T-helper 1 cell treated with Interleukin-12 subunit alpha and Interleukin-12 subunit beta and Interleukin-4 antibody, amounts not matched to agents 30 μg/mL and 1 μg/mL, for 36 hours (primary cell): ENCODE data around the gene ATXN7.

Source experiments
- H3K27ac Mint-ChIP-seq: one replicate; pipeline ENCODE4 v1.8.0; 2021; ENCODE audit warnings: mild to moderate bottlenecking, mixed read lengths
- H3K27me3 Mint-ChIP-seq: one replicate; pipeline ENCODE4 v1.8.0; 2021; ENCODE audit warnings: low read depth, mixed read lengths
- H3K36me3 Mint-ChIP-seq: one replicate; pipeline ENCODE4 v1.8.0; 2021; ENCODE audit warnings: low read depth, mixed read lengths
- H3K4me1 Mint-ChIP-seq: one replicate; pipeline ENCODE4 v1.8.0; 2021; ENCODE audit warnings: low read depth, mixed read lengths
- H3K4me3 Mint-ChIP-seq: one replicate; pipeline ENCODE4 v1.8.0; 2021; ENCODE audit warnings: mild to moderate bottlenecking, moderate library complexity, mixed read lengths
- H3K9me3 Mint-ChIP-seq: one replicate; pipeline ENCODE4 v1.8.0; 2021; ENCODE audit warnings: mixed read lengths

Gene ATXN7

DNA sequence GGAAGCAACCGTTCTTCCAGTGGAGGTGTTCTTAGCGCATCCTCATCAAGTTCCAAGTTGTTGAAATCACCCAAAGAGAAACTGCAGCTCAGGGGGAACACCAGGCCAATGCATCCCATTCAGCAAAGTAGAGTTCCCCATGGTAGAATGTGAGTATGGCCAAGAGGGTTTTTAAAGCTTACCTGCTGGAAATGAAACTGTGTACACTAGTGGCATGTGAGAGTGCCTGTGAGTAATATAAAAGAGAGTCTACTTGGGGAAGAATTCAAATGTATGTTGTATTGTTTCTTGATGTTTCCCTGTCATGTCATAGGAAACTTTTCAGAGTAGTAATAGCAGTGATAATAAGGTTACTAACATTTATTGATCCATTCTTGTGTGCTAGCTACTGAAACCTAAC lies 116.4 kb downstream of the ATXN7 start:
- Mint-ChIP-seq H3K9me3 (no peaks in the 10 kb centered on the region), H3K36me3 (peaks cover 49% of the 10 kb centered on the region), H3K27me3 (no peaks in the 10 kb centered on the region), H3K4me1 (peaks cover 65% of the 10 kb centered on the region), H3K4me3 (peak overlapping the region; percentile 78), H3K27ac (peak overlapping the region; percentile 83)

DNA sequence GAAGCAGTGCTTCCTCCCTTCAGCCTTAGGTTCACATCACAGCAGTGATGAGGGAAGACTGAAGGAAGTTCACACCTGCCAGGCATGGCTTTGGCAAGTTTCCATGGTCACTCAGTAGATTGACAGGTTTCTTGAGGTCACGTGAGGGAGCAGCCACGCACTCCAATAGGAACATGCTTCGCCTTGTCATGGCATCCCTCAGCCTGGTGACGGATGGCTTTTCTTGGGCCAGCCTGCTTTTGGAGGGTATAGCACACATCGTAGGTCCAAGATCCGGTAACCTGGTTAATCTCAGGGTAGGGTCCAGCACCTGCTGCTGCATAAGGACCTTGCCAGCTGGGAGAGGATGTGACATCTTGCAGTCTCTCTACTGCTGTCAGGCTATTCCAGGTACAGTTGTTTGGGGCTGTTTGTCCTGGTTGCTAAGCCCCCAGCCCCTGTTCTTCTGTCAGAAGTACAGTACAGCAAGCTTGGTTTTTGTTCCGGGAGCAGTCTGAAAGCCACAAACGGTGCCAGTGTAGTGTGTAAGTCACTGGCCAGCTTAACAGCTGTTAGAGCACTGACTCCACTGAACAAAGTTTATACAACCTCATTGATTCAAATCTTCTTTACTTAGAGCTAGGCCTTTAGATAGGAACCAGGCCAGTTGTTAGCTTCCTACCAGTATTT lies 117.3 kb downstream of the ATXN7 start:
- Mint-ChIP-seq H3K4me1 (peaks cover 68% of the 10 kb centered on the region), H3K36me3 (peaks cover 52% of the 10 kb centered on the region), H3K27ac (no peak overlapping the region), H3K27me3 (no peaks in the 10 kb centered on the region), H3K4me3 (no peak overlapping the region), H3K9me3 (no peaks in the 10 kb centered on the region)

DNA sequence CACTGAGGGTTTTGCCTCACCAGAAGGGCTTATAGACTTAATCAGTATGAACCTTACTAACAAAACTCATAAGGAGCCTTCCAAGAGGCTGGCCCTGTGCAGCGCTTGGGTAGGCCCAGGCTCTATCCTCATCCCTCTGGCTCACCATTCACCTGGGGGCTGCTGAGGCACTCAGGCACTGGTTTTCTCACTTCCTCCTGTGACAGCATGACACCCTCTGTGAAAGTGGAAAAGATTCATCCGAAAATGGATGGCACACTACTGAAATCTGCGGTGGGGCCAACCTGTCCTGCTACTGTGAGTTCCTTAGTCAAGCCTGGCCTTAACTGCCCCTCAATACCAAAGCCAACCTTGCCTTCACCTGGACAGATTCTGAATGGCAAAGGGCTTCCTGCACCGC lies 118.3 kb downstream of the ATXN7 start:
- Mint-ChIP-seq H3K4me3 (no peak overlapping the region), H3K36me3 (peaks cover 49% of the 10 kb centered on the region), H3K27me3 (no peaks in the 10 kb centered on the region), H3K27ac (peak overlapping the region; percentile 2), H3K4me1 (peaks cover 60% of the 10 kb centered on the region), H3K9me3 (no peaks in the 10 kb centered on the region)

DNA sequence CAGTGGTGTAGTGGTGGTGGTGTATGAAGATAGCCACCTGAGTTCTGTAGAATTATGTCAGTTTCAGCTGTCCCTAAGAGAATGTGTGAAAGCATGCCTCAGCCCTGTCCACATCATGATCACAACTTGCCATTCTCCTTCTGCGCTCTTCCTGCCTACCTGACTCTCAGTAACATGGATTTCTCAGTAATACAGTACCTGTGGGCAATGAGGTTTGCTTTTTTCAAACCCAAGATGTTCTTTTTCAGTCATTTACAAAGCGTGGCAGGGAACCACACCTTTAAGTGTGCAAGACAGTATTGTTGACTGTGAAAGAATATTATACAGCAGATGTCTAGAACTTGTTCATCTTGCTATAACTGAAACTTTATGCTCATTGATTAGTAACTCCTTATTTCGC lies 120.7 kb downstream of the ATXN7 start:
- H3K36me3 Mint-ChIP-seq: peaks cover 60% of the 10 kb centered on the region
- H3K27ac Mint-ChIP-seq: peak overlapping the region; percentile 1
- no peak overlapping the region for H3K4me3 Mint-ChIP-seq
- H3K4me1 Mint-ChIP-seq: peaks cover 51% of the 10 kb centered on the region
- no peaks in the 10 kb centered on the region for H3K9me3 Mint-ChIP-seq
- H3K27me3 Mint-ChIP-seq: no peaks in the 10 kb centered on the region

DNA sequence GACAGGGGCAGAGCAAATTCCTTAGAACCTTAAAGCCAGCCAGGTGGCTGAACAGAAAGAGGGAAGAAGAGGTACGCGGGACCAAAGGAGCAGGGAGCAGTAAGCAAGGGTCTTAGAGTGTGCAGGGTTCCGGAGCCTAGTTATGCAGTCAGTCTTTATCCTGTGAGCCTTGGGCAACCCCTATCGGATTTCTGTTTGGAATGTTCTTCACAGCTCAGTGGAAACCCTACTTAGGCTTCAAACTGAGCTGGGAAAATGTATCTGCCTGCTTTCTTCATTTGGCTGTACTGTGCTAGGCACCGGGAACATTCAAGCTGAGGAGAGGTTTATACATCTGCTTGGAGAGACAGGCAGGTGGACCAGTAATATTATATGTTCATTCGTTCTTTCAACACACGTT lies 122.5 kb downstream of the ATXN7 start:
- H3K36me3 Mint-ChIP-seq: peaks cover 61% of the 10 kb centered on the region
- no peaks in the 10 kb centered on the region for H3K9me3 Mint-ChIP-seq
- H3K27ac Mint-ChIP-seq: no peak overlapping the region
- peaks cover 44% of the 10 kb centered on the region for H3K4me1 Mint-ChIP-seq
- no peaks in the 10 kb centered on the region for H3K27me3 Mint-ChIP-seq
- H3K4me3 Mint-ChIP-seq: no peak overlapping the region

DNA sequence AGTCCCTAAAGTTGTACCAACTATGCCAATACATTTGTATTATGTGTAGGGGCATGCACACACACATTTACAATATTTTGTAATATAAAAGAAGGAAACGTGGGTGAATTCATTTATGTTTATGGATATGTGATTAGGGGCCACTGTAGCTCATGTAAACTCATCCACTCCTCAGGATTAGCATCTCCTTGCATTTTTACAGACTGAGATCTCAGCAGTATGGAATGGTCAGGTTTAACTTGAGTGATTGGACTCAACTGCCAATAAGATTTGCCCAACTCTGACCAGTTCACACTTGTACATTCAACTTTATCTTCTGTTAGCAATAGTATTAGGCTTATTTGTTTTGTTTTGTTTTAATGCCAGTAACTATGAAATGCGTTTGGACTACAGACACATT lies 123.2 kb downstream of the ATXN7 start:
- Mint-ChIP-seq H3K27ac (no peak overlapping the region), H3K4me1 (peaks cover 44% of the 10 kb centered on the region), H3K4me3 (no peak overlapping the region), H3K27me3 (no peaks in the 10 kb centered on the region), H3K9me3 (no peaks in the 10 kb centered on the region), H3K36me3 (peaks cover 63% of the 10 kb centered on the region)

DNA sequence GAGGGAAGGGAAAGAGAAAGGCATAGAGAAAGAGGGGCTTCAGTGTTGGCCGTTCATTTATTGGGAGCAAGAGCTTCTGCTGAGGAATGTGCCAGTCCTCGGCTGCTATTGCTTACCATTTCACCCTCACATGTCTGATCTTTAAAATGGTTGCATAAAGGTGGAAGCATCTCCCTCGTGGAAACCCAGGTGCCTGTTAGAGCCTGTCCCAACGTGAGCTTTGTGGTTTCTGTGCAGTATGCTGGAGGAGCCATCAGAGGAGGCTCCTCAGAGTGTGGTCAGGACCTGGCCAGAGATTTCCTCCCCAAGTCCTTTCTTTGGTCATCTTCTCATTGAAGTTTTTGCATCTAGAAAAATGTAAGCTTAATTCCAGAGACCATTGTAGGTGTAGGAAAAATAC lies 125.3 kb downstream of the ATXN7 start:
- Mint-ChIP-seq H3K27ac (peak overlapping the region; percentile 0), H3K4me1 (peaks cover 37% of the 10 kb centered on the region), H3K9me3 (no peaks in the 10 kb centered on the region)

DNA sequence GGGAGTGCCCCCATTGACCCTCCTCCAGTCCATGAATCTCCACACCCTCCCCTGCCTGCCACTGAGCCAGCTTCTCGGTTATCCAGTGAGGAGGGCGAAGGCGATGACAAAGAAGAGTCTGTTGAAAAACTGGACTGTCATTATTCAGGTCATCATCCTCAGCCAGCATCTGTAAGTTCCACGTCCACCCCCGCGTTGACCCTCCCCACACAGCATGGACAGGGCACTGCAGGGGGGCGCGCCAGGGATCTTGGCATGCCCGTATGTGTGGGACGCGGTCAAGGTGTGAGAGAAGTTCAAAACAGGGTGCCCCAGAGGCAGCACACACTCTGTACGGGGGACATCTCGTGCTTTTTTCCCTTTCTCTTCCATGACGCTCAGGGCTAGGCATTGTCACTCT lies 126.5 kb downstream of the ATXN7 start:
- H3K9me3 Mint-ChIP-seq: no peaks in the 10 kb centered on the region
- peaks cover 37% of the 10 kb centered on the region for H3K4me1 Mint-ChIP-seq
- no peak overlapping the region for H3K4me3 Mint-ChIP-seq
- no peaks in the 10 kb centered on the region for H3K27me3 Mint-ChIP-seq
- H3K36me3 Mint-ChIP-seq: peaks cover 58% of the 10 kb centered on the region
- H3K27ac Mint-ChIP-seq: no peak overlapping the region

More for the DNA sequence above, 125.3 kb downstream of the ATXN7 start:
- H3K4me3 Mint-ChIP-seq: no peak overlapping the region
- no peaks in the 10 kb centered on the region for H3K27me3 Mint-ChIP-seq
- H3K36me3 Mint-ChIP-seq: peaks cover 59% of the 10 kb centered on the region

DNA sequence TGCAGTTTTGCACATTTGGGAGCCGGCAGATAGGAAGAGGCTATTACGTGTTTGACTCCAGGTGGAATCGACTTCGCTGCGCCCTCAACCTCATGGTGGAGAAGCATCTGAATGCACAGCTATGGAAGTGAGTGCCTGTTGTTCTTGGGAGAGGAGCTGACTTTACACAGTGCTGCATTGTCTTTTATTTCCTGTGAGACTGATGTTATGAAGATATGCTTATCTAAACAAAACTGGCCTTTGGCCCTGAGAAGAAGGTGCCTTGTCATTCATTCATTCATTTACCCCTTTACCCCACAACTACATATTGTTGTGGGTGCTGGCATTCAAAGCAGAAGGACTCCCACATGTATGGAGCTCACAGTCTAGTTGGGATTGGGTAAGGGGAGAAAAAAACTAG lies 127.1 kb downstream of the ATXN7 start:
- H3K27ac Mint-ChIP-seq: no peak overlapping the region
- H3K36me3 Mint-ChIP-seq: peaks cover 59% of the 10 kb centered on the region
- H3K4me1 Mint-ChIP-seq: peaks cover 33% of the 10 kb centered on the region
- no peaks in the 10 kb centered on the region for H3K9me3 Mint-ChIP-seq
- no peaks in the 10 kb centered on the region for H3K27me3 Mint-ChIP-seq
- no peak overlapping the region for H3K4me3 Mint-ChIP-seq

DNA sequence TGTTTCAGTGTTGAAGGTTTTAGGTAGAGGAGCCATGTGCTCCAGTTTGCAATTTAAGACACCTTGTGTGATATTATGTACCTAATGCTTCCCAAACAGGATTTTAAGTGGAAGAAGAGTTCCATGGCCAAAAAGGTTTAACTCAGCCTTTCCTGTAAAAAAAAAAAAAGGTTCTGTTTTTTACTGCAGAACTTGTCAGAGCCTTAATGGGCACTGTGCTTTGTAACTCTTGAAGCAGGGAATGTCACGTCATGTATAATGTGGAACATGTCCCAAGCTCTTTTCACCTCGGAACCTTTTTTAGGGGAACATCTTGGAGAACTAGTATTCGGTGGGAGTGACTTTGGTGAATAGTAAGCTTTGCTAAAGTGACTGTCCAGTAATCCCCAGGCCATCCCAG lies 128.0 kb downstream of the ATXN7 start:
- H3K4me3 Mint-ChIP-seq: no peak overlapping the region
- H3K27me3 Mint-ChIP-seq: no peaks in the 10 kb centered on the region
- H3K36me3 Mint-ChIP-seq: peaks cover 65% of the 10 kb centered on the region
- H3K4me1 Mint-ChIP-seq: peaks cover 30% of the 10 kb centered on the region
- H3K9me3 Mint-ChIP-seq: no peaks in the 10 kb centered on the region
- H3K27ac Mint-ChIP-seq: no peak overlapping the region

DNA sequence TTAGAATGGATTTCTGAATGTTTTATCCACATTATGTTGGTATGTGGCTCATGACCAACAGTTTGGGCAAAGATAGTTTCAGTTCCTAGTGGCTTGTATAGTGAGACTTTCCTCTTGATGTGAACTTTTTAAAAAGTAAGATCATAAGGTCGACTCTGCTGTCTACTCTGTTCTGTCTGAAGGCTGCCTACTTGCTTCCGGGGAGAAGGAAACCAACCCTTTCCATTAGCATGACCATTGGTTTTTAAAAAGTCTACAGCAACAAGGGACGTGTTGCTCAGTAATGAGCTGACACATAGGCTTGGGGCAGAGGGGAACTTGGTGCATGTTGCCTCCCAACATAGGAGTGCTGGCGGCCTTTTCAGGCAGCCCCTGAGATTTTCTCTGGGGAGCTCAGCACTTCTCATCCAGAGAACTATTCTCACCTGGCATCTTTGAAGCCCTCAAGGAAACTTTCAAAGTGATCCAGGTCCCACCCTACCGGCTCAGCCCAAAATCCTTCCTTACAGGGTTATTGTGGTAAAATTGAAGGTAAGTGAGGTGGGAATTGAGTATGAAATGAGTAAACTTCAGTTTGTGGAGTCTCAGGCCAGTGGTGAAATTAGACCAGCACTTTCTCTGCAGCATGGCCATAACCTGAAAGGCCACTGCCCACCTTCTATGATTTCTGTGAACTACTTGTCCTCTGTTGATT lies 129.0 kb downstream of the ATXN7 start:
- peaks cover 27% of the 10 kb centered on the region for H3K4me1 Mint-ChIP-seq
- no peaks in the 10 kb centered on the region for H3K9me3 Mint-ChIP-seq
- peaks cover 70% of the 10 kb centered on the region for H3K36me3 Mint-ChIP-seq
- H3K27me3 Mint-ChIP-seq: no peaks in the 10 kb centered on the region
- H3K27ac Mint-ChIP-seq: peak overlapping the region; percentile 43
- no peak overlapping the region for H3K4me3 Mint-ChIP-seq

DNA sequence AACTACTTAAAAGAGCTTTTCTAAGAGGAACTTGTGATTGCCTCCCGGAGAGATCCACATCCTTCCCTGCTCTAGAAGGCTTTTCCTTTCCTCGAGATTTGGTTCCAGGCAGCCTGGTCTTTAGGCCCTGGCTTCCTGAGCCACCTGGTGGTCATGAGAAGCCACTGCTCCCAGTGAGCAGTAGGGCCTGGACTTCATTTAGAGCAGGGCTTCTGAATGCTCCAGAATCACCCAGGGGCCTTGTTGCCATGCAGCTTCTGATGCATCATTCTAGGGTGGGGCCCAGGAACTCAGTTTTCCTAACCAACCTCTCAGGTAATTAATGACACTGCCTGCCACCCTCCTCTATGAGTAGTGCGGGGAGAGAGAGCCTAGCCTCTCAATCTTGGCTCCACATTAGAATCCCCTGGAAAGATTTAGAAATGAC lies 130.0 kb downstream of the ATXN7 start:
- Mint-ChIP-seq H3K27ac (peak overlapping the region; percentile 52), H3K4me1 (peaks cover 24% of the 10 kb centered on the region), H3K36me3 (peaks cover 72% of the 10 kb centered on the region), H3K9me3 (no peaks in the 10 kb centered on the region), H3K27me3 (no peaks in the 10 kb centered on the region), H3K4me3 (no peak overlapping the region)

DNA sequence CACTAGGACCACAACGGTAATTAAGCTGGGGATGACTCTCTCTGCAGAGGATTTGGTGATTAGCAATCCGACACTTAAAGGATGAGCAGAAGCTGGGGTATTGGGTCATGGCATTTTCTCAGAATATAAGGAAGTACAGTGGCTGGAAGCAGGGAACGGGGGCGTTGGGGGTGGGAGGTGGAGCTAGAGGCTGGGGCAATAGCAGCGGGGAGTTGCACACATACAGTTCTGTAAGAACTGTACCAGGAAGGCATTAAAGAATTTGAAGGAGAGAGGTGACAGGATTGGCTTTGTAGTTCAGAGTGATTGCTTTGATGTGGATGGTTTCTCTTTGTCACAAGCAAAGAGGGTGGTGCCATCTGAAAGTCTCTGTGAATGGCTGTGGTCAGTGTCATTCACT lies 131.4 kb downstream of the ATXN7 start:
- Mint-ChIP-seq H3K4me1 (peaks cover 19% of the 10 kb centered on the region), H3K27ac (peak overlapping the region; percentile 71), H3K9me3 (no peaks in the 10 kb centered on the region), H3K4me3 (no peak overlapping the region), H3K36me3 (peaks cover 72% of the 10 kb centered on the region), H3K27me3 (no peaks in the 10 kb centered on the region)

DNA sequence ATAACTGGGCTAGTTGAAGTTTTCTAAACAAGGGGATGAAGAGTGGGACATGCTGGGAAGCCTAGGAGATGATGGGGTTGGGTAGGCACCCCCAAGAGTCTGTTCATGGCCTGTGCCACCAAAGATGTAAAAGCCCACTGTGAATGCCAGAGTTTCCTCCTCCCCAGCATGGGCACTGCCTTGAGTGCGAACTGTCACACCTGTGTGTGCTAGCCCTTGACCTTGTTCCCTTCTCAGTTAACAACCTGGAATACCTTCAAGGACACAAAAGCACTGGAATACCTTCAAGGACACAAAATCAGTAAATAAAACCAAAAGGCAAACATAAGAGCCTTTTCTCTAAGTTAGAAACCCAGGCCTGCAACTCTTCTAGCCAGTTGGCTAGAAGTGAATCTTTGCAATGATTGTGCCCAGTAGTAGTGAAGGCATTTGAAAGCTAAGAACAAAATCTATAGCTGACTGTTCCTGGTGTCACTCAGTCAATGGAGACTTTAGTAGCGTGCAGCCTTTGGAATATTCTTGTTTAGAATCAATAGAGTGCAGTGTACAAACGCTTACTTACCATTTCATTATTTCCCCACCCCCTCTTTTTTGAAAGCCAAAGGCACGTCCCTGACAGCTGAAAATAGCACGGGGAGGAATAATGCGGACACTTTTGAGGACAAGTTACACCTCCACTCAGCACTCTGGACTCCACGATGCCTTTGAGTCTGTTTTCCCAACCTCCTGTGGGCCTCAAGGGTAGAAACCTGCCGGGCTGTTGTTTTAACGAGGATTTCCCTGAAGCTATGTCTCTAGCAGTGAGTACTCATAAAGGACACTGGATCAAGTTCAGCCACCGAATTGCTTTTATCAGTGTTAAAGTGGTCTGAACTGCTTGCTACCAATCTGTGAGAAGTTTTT lies 135.4 kb downstream of the ATXN7 start:
- Mint-ChIP-seq H3K9me3 (no peaks in the 10 kb centered on the region), H3K27ac (no peak overlapping the region), H3K27me3 (no peaks in the 10 kb centered on the region), H3K4me3 (no peak overlapping the region), H3K36me3 (peaks cover 68% of the 10 kb centered on the region), H3K4me1 (peaks cover 9% of the 10 kb centered on the region)
